ENCODE data around the gene KANSL1L.
"Not testable (repeated sequence)": the region's sequence is repeated elsewhere in the genome, so short reads cannot be mapped to it uniquely, and the experiment has no call there.

GRCh38 chr2:210181033-210181605, 9.9 kb upstream of the KANSL1L start:
- not testable (repeated sequence) for TF ChIP-seq CTCF (conservative IDR thresholded peaks at IDR 0.05); EZH2 (IDR thresholded peaks at IDR 0.05; ENCODE audit: low read depth)

Data from PC-9 (cell line).